Endodermal cell (in vitro differentiated cells): ENCODE results near the gene NAALADL2. TPM values are rescaled to one million over a fixed set of nuclear protein-coding genes. Genes with fewer than 3 reads are reported as not detected.

Source experiments
- DNase-seq: peaks from one replicate; pipeline ENCODE4 v3.0.0-alpha.2; 2017
- H3K27ac ChIP-seq: 2 replicates; pipeline ENCODE4 v1.5.1; 2013; ENCODE audit warnings: mild to moderate bottlenecking, low read depth, low read length, moderate library complexity
- H3K27me3 ChIP-seq: 2 replicates; pipeline ENCODE4 v1.6.1; 2013; ENCODE audit warnings: mild to moderate bottlenecking, low read length, moderate library complexity; ENCODE audit not compliant: insufficient read depth, control insufficient read depth, poor library complexity, severe bottlenecking
- H3K36me3 ChIP-seq: 2 replicates; pipeline ENCODE4 v1.7.0; 2013; ENCODE audit warnings: mild to moderate bottlenecking, low read length, moderate library complexity; ENCODE audit not compliant: control insufficient read depth, insufficient read depth
- H3K4me1 ChIP-seq: one replicate; pipeline ENCODE4 v1.7.0; 2013; ENCODE audit warnings: low read length; ENCODE audit not compliant: control insufficient read depth, insufficient read depth
- H3K4me3 ChIP-seq: 2 replicates; pipeline ENCODE4 v1.5.1; 2013; ENCODE audit warnings: mild to moderate bottlenecking, low read length, moderate library complexity
- H3K9ac ChIP-seq: 2 replicates; pipeline ENCODE4 v1.6.1; 2013; ENCODE audit warnings: mild to moderate bottlenecking, low read length, moderate library complexity; ENCODE audit not compliant: poor library complexity, severe bottlenecking; ENCODE audit errors: extremely low read depth
- H3K9me3 ChIP-seq: 2 replicates; pipeline ENCODE4 v1.6.1; 2013; ENCODE audit warnings: mild to moderate bottlenecking, low read length, moderate library complexity; ENCODE audit not compliant: control insufficient read depth
- H3K27ac Mint-ChIP-seq: 2 replicates; pipeline ENCODE4 v1.8.0; 2020; ENCODE audit warnings: mixed read lengths
- H3K27me3 Mint-ChIP-seq: 2 replicates; pipeline ENCODE4 v1.8.0; 2021; ENCODE audit warnings: mild to moderate bottlenecking, mixed read lengths; ENCODE audit not compliant: insufficient read depth
- H3K36me3 Mint-ChIP-seq: 2 replicates; pipeline ENCODE4 v1.8.0; 2020; ENCODE audit warnings: low read depth, mixed read lengths
- H3K4me1 Mint-ChIP-seq: 2 replicates; pipeline ENCODE4 v1.8.0; 2020; ENCODE audit warnings: mixed read lengths
- H3K4me3 Mint-ChIP-seq: 2 replicates; pipeline ENCODE4 v1.8.0; 2020; ENCODE audit warnings: mild to moderate bottlenecking, moderate library complexity, mixed read lengths
- H3K9me3 Mint-ChIP-seq: 2 replicates; pipeline ENCODE4 v1.8.0; 2020; ENCODE audit warnings: mild to moderate bottlenecking, mixed read lengths
- WGBS, 2 experiments: methylation state at CpG; one replicate each; pipeline versions ENCODE4 v1.1.5 to v1.1.7; 2013; ENCODE audit warnings: missing lambda C conversion rate in 2 of 2, mixed read lengths in 1 of 2; ENCODE audit not compliant: insufficient coverage in 1 of 2, insufficient read length in 1 of 2; 5-methylcytosine and 5-hydroxymethylcytosine counted together
- total RNA-seq, 2 donors: library from RNA; stranded (reverse); fragmentation: NEBNext Ultra II Directional in 1 of 2; extraction: Animal tissue kit (Norgen Biotek cat#: 25700) in 1 of 2; gene quantifications; 2 replicates in 1 of 2; 3 replicates in 1 of 2; pipeline ENCODE4 v1.2.1, GENCODE V29; 2021
- TF ChIP-seq, protein P1 (sequence below): fragments of 200-600 bp; sonication (generic); conservative IDR thresholded peaks from 2 replicates; pipeline ENCODE4 v1.5.0; 2021; ENCODE audit warnings: antibody characterized with exemption, mild to moderate bottlenecking

Gene NAALADL2
- total RNA-seq, 2 donors from 2014 or later: 1.6 to 1.8 TPM

DNA sequence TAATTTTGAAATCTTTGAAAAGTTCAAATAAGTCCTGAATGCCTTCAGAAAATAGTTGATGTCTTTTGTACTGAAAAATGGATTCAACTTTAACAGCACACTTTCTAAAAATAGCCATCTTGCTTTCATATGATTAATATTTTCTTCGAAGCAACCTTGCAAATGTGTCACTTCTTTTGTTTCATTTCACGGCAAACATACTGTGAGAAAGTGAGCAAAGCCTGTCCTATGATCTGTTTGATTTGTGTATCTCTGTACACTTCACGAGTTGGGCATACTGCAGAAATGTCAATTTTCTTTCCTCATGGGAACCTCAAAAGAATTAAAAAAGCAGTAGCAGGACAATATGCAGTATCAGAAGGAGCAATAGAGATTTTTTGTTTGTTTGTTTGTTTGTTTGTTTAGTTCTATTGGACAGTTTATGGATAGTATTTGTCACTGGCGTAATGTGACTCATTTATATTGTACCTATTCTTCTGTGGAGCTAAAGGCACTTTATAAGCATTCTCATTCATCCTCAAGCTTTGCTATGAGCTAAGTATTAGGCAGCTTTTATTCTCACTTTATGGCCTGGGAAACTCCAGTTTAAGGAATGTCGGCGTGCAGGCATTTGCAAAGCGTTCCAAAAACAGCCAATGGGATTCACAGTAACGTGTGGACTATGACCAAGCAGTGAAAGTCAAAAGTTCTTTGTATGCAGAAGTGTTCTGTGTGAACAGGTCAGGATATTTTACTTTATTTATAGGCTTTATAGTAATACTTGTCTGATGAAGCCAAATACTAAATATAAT is 572.0 kb downstream of the NAALADL2 start:
- Mint-ChIP-seq H3K36me3 (no peaks in the 10 kb centered on the region), H3K4me3 (no peak overlapping the region), H3K4me1 (no peaks in the 10 kb centered on the region), H3K9me3 (no peaks in the 10 kb centered on the region), H3K27ac (no peak overlapping the region), H3K27me3 (no peaks in the 10 kb centered on the region)
- H3K4me3 ChIP-seq: no peak overlapping the region
- no peaks in the 10 kb centered on the region for H3K27me3 ChIP-seq
- H3K36me3 ChIP-seq: no peaks in the 10 kb centered on the region
- H3K27ac ChIP-seq: no peak overlapping the region
- TF ChIP-seq, protein P1, sequence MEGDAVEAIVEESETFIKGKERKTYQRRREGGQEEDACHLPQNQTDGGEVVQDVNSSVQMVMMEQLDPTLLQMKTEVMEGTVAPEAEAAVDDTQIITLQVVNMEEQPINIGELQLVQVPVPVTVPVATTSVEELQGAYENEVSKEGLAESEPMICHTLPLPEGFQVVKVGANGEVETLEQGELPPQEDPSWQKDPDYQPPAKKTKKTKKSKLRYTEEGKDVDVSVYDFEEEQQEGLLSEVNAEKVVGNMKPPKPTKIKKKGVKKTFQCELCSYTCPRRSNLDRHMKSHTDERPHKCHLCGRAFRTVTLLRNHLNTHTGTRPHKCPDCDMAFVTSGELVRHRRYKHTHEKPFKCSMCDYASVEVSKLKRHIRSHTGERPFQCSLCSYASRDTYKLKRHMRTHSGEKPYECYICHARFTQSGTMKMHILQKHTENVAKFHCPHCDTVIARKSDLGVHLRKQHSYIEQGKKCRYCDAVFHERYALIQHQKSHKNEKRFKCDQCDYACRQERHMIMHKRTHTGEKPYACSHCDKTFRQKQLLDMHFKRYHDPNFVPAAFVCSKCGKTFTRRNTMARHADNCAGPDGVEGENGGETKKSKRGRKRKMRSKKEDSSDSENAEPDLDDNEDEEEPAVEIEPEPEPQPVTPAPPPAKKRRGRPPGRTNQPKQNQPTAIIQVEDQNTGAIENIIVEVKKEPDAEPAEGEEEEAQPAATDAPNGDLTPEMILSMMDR: no peak
- DNase-seq: no peak
- H3K4me1 ChIP-seq: no peaks in the 10 kb centered on the region
- WGBS, 2 experiments: 74 to 76% methylated on average over 5 to 8 of the region's 8 CpGs
- H3K9ac ChIP-seq: no peak overlapping the region
- H3K9me3 ChIP-seq: no peaks in the 10 kb centered on the region

DNA sequence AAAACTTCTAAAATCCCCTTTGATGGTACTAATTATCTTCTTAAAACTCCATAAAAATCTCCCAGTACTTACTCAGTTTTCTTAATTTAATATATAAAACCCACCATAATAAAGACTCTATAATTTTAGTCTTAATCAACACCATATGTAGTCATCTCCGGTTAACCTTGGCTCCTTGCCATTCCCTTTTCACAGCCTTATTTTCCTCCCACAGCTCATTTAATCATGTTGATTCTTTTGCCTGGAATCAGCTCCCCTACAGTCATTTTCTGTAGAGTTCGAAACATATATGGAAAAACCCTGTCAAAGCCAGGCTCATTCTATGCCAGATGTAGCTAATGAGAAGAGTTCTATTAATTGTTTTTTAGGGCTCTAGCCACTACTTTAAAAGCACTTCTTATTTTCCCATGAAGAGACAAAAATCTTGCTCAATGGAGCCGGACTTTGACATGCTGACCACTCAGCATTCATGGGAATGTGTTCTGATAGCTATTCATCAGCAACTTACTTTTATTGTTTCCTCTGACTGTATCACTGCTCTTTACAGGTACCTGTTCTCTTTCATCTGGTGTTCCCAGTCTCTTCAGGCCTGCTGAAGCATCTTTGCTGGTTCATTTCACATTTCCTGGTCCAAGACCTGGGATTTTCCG is 573.4 kb downstream of the NAALADL2 start:
- no peak overlapping the region for H3K27ac Mint-ChIP-seq
- Histone ChIP-seq H3K27ac (no peak overlapping the region), H3K27me3 (no peaks in the 10 kb centered on the region), H3K36me3 (no peaks in the 10 kb centered on the region), H3K9ac (no peak overlapping the region), H3K4me1 (no peaks in the 10 kb centered on the region), H3K4me3 (no peak overlapping the region), H3K9me3 (peaks cover under 1% of the 10 kb centered on the region)
- no peaks in the 10 kb centered on the region for H3K36me3 Mint-ChIP-seq
- H3K4me3 Mint-ChIP-seq: no peak overlapping the region
- no peak for DNase-seq
- no peaks in the 10 kb centered on the region for H3K27me3 Mint-ChIP-seq
- WGBS, 2 experiments: 94 to 100% methylated on average over 2 to 4 of the region's 4 CpGs
- H3K9me3 Mint-ChIP-seq: no peaks in the 10 kb centered on the region
- TF ChIP-seq, protein P1: no peak
- no peaks in the 10 kb centered on the region for H3K4me1 Mint-ChIP-seq

DNA sequence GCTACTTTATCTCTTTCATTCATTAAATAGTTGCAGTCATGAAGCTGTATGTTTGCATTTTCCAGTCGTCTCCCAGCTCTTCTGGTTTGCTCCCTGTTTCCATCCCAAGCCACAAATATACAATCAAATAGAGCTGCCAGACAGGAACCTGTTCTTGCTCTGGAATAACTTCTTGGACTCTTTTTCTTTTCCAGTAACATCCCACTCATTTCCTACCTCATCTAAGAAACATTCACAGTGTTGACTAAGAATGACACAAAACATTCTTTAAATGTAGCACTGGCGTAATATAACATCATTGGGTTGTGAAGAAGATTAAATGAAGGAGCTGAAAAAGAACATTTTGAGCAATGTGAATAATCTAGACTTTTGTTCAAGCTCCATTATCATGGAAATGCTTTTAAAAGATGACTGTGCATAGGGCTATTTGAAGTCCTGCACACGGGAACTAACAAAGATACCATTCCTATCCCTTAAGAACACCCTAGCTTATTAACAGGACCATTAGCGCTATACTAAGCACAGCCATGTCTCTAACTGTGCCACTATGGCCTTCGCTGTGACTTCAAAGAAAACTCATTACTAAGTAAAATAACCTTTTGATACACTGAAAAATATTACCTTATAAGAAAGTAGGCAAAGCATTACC is 574.0 kb downstream of the NAALADL2 start:
- Mint-ChIP-seq H3K36me3 (no peaks in the 10 kb centered on the region), H3K27me3 (no peaks in the 10 kb centered on the region), H3K9me3 (no peaks in the 10 kb centered on the region), H3K27ac (no peak overlapping the region), H3K4me3 (no peak overlapping the region), H3K4me1 (no peaks in the 10 kb centered on the region)
- TF ChIP-seq, protein P1: no peak
- no peak overlapping the region for H3K27ac ChIP-seq
- DNase-seq: no peak
- no peak overlapping the region for H3K4me3 ChIP-seq
- peaks cover 7% of the 10 kb centered on the region for H3K9me3 ChIP-seq
- no peak overlapping the region for H3K9ac ChIP-seq
- 93 to 94% methylated on average over 3 to 5 of the region's 5 CpGs for WGBS, 2 experiments
- H3K4me1 ChIP-seq: no peaks in the 10 kb centered on the region
- H3K27me3 ChIP-seq: no peaks in the 10 kb centered on the region
- H3K36me3 ChIP-seq: no peaks in the 10 kb centered on the region
